HG03520 (cell line): ENCODE measurements around the gene ADA.
A peak's percentile ranks its signal among the peaks of the same experiment; 100 is the strongest.

Experiments used
- ATAC-seq: cut with Tn5 transposase; IDR thresholded peaks from one replicate; pipeline ENCODE4 v1.9.1; 2021; ENCODE audit warnings: mild to moderate bottlenecking, moderate library complexity; ENCODE audit not compliant: unreplicated experiment

The ADA gene

GRCh38 chr20:44646023-44646640, 5.4 kb downstream of the ADA start:
- peak; percentile 18 for ATAC-seq

- no peak for ATAC-seq
Observed at GRCh38 chr20:44644667-44645131, 6.8 kb downstream of the ADA start.

- ATAC-seq = no peak
Observed at GRCh38 chr20:44644230-44644617, 7.3 kb downstream of the ADA start.

GRCh38 chr20:44643596-44644229, 7.8 kb downstream of the ADA start:
- no peak for ATAC-seq

GRCh38 chr20:44643154-44643519, 8.4 kb downstream of the ADA start:
- no peak for ATAC-seq

- no peak for ATAC-seq
Observed at GRCh38 chr20:44642203-44643153, 9.0 kb downstream of the ADA start.

- no peak for ATAC-seq
Observed at GRCh38 chr20:44641325-44641724, 10.2 kb downstream of the ADA start.

GRCh38 chr20:44640522-44640921, 11.0 kb downstream of the ADA start:
- ATAC-seq = no peak

- no peak for ATAC-seq
Observed at GRCh38 chr20:44637522-44638372, 13.8 kb downstream of the ADA start.

GRCh38 chr20:44637042-44637441, 14.5 kb downstream of the ADA start:
- ATAC-seq = no peak

- ATAC-seq = no peak
Observed at GRCh38 chr20:44635877-44636276, 15.6 kb downstream of the ADA start.

- ATAC-seq = no peak
Observed at GRCh38 chr20:44633872-44634600, 17.5 kb downstream of the ADA start.

GRCh38 chr20:44633187-44633810, 18.2 kb downstream of the ADA start:
- ATAC-seq = no peak

- no peak for ATAC-seq
Observed at GRCh38 chr20:44632103-44632752, 19.3 kb downstream of the ADA start.

GRCh38 chr20:44630297-44630696, 21.2 kb downstream of the ADA start:
- no peak for ATAC-seq

- ATAC-seq = no peak
Observed at GRCh38 chr20:44629542-44629941, 22.0 kb downstream of the ADA start.

GRCh38 chr20:44629017-44629385, 22.5 kb downstream of the ADA start:
- ATAC-seq = no peak

- ATAC-seq = no peak
Observed at GRCh38 chr20:44627364-44628010, 24.0 kb downstream of the ADA start.

GRCh38 chr20:44626278-44626677, 25.2 kb downstream of the ADA start:
- no peak for ATAC-seq
